Smooth muscle cell (in vitro differentiated cells): ENCODE data around the gene EXOSC9. TPM values are rescaled to one million over a fixed set of nuclear protein-coding genes. Genes with fewer than 3 reads are reported as not detected.

Experiments
- DNase-seq: peaks from one replicate; lab custom pipeline; 2025; ENCODE audit not compliant: unreplicated experiment; lab: John Stamatoyannopoulos, UW
- H2AFZ ChIP-seq: fragments of 200-600 bp; sonication (generic); 2 replicates; pipeline ENCODE4 v1.6.0; 2016; ENCODE audit warnings: antibody characterized with exemption, low read depth, mild to moderate bottlenecking
- H3F3A ChIP-seq: fragments of 200-600 bp; sonication (generic); 2 replicates; pipeline ENCODE4 v1.6.0; 2017; ENCODE audit warnings: antibody characterized with exemption, low read depth
- H3K27ac ChIP-seq: fragments of 200-600 bp; sonication (generic); 2 replicates; pipeline ENCODE4 v1.5.1; 2016; ENCODE audit warnings: low read depth, mild to moderate bottlenecking
- H3K27me3 ChIP-seq: fragments of 200-600 bp; sonication (generic); 2 replicates; pipeline ENCODE4 v1.6.1; 2016; ENCODE audit warnings: low read depth, mild to moderate bottlenecking
- H3K36me3 ChIP-seq: fragments of 200-600 bp; sonication (generic); 2 replicates; pipeline ENCODE4 v1.5.1; 2016; ENCODE audit warnings: low read depth
- H3K4me1 ChIP-seq: fragments of 200-600 bp; sonication (generic); 2 replicates; pipeline ENCODE4 v1.5.1; 2016; ENCODE audit warnings: low read depth
- H3K4me2 ChIP-seq: fragments of 200-600 bp; sonication (generic); 2 replicates; pipeline ENCODE4 v1.6.0; 2016; ENCODE audit warnings: mild to moderate bottlenecking
- H3K4me3 ChIP-seq: fragments of 200-600 bp; sonication (generic); 2 replicates; pipeline ENCODE4 v1.5.1; 2016; ENCODE audit warnings: mild to moderate bottlenecking
- H3K79me2 ChIP-seq: fragments of 200-600 bp; sonication (generic); 2 replicates; pipeline ENCODE4 v1.6.0; 2016; ENCODE audit warnings: low read depth, mild to moderate bottlenecking
- H3K9ac ChIP-seq: fragments of 200-600 bp; sonication (generic); 2 replicates; pipeline ENCODE4 v1.6.0; 2016; ENCODE audit warnings: low read depth
- H3K9me3 ChIP-seq: fragments of 200-600 bp; sonication (generic); replicated peaks from 2 replicates; pipeline ENCODE4 v1.5.1; 2016; ENCODE audit warnings: low read depth
- H4K20me1 ChIP-seq: fragments of 200-600 bp; sonication (generic); 2 replicates; pipeline ENCODE4 v1.6.0; 2016; ENCODE audit warnings: low read depth
- CTCF ChIP-seq: fragments of 200-600 bp; sonication (generic); IDR thresholded peaks from 2 replicates; pipeline ENCODE4 v1.5.1; 2017; ENCODE audit warnings: borderline replicate concordance, mild to moderate bottlenecking, antibody characterized with exemption; ENCODE audit not compliant: insufficient read depth, poor library complexity, severe bottlenecking
- WGBS: methylation state at CpG from one replicate; pipeline ENCODE4 v1.1.7; 2016; ENCODE audit warnings: low lambda C conversion rate; 5-methylcytosine and 5-hydroxymethylcytosine counted together
- polyA plus RNA-seq: library from polyadenylated mRNA; unstranded; fragments of >200 nt; fragmentation: Nextera tagmentation; extraction: Ambion mirVana; gene quantifications from 2 replicates; pipeline ENCODE4 v1.2.1, GENCODE V29; 2016
- total RNA-seq: library from RNA; depleted of rRNA; stranded (reverse); fragments of >200 nt; gene quantifications from 2 replicates; pipeline ENCODE4 v1.2.3, GENCODE V29; 2014

EXOSC9 gene
- total and polyA plus RNA-seq, 2 experiments from 2014 or later = 31.8 to 45.1 TPM

GRCh38 chr4:121794505-121795188 lies 6.5 kb upstream of the EXOSC9 start:
- DNase-seq = no peak
- Histone ChIP-seq H3K4me1 (no peaks in the 10 kb centered on the region), H3K4me2 (no peak overlapping the region)

GRCh38 chr4:121796283-121796682 lies 4.8 kb upstream of the EXOSC9 start:
- TF ChIP-seq CTCF = no peak
- H2AFZ ChIP-seq = no peak overlapping the region
- H3K27ac ChIP-seq = no peak overlapping the region
- H3K79me2 ChIP-seq = peaks cover under 1% of the 10 kb centered on the region
- H3K4me1 ChIP-seq = no peaks in the 10 kb centered on the region
- no peaks in the 10 kb centered on the region for H4K20me1 ChIP-seq
- no peak overlapping the region for H3K9ac ChIP-seq
- DNase-seq = no peak
- no peaks in the 10 kb centered on the region for H3F3A ChIP-seq
- H3K27me3 ChIP-seq = no peaks in the 10 kb centered on the region
- no peaks in the 10 kb centered on the region for H3K9me3 ChIP-seq
- H3K4me3 ChIP-seq = no peak overlapping the region
- H3K36me3 ChIP-seq = no peaks in the 10 kb centered on the region
- no peak overlapping the region for H3K4me2 ChIP-seq

More at GRCh38 chr4:121794505-121795188, 6.5 kb upstream of the EXOSC9 start:
- WGBS = 81% methylated on average over 5 of the region's 5 CpGs
- Histone ChIP-seq H2AFZ (no peak overlapping the region), H3K27me3 (no peaks in the 10 kb centered on the region), H3K4me3 (no peak overlapping the region), H3K36me3 (no peaks in the 10 kb centered on the region), H3K9ac (no peak overlapping the region), H3F3A (no peaks in the 10 kb centered on the region), H4K20me1 (no peaks in the 10 kb centered on the region), H3K9me3 (no peaks in the 10 kb centered on the region), H3K79me2 (no peaks in the 10 kb centered on the region), H3K27ac (no peak overlapping the region)
- TF ChIP-seq CTCF = no peak

GRCh38 chr4:121799208-121799823 lies 1.8 kb upstream of the EXOSC9 start:
- TF ChIP-seq CTCF = no peak
- WGBS = 88% methylated on average over 2 of the region's 2 CpGs
- H3K4me2 ChIP-seq = no peak overlapping the region
- no peak for DNase-seq
- H3K27me3 ChIP-seq = no peaks in the 10 kb centered on the region
- peaks cover 7% of the 10 kb centered on the region for H3K4me1 ChIP-seq
- H2AFZ ChIP-seq = peak overlapping the region; percentile 53
- peaks cover 10% of the 10 kb centered on the region for H3K36me3 ChIP-seq
- H3F3A ChIP-seq = no peaks in the 10 kb centered on the region
- H4K20me1 ChIP-seq = no peaks in the 10 kb centered on the region
- H3K27ac ChIP-seq = no peak overlapping the region
- H3K4me3 ChIP-seq = no peak overlapping the region
- no peak overlapping the region for H3K9ac ChIP-seq
- H3K9me3 ChIP-seq = no peaks in the 10 kb centered on the region
- peaks cover 14% of the 10 kb centered on the region for H3K79me2 ChIP-seq
